Tibial nerve (tissue), 3 donors: ENCODE results near the gene ZCCHC8.

Experiments used
- CTCF ChIP-seq, 5 experiments: fragments of 200-600 bp in 3 of 5; fragments of 450-650 bp in 2 of 5; sonication (generic) in 3 of 5; IDR thresholded peaks; one replicate each; pipeline ENCODE4 v1.5.1; 2016 to 2019; ENCODE audit warnings: antibody characterized with exemption in 5 of 5, mild to moderate bottlenecking in 3 of 5, moderate library complexity in 2 of 5
- POLR2A ChIP-seq, 2 donors: fragments of 450-650 bp; IDR thresholded peaks; one replicate each; pipeline ENCODE4 v1.6.1; 2017; ENCODE audit warnings: antibody characterized with exemption in 2 of 2, mild to moderate bottlenecking in 2 of 2, moderate library complexity in 2 of 2

DNA sequence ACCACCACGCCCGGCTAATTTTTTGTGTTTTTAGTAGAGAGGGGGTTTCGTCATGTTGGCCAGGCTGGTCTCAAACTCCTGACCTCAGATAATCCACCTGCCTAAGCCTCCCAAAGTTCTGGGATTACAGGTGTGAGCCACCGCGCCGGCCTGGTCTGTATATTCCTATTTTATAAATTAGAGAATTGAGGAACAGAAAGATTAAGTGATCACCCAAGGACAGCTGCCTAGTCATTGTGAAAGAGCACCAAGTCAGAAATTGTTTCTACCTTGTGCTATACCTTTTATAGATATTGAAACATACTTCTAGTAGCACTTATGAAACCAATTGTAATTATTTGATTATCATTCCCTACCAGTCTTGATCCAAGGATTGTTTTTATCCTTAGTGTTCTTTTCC is 28.3 kb upstream of the ZCCHC8 start:
- TF ChIP-seq CTCF (IDR thresholded peaks at IDR 0.05) (no peak), POLR2A (IDR thresholded peaks at IDR 0.05) (no peak)
